Activated gamma-delta T cell treated with Interleukin-2 at 50 U/mL for 16 hours (primary cell): ENCODE data around the gene PACSIN3.
"Not testable (repeated sequence)": the region's sequence is repeated elsewhere in the genome, so short reads cannot be mapped to it uniquely, and the experiment has no call there.

Source experiments
- DNase-seq: peaks from one replicate; pipeline ENCODE4 v3.0.0-alpha.2; 2020

The PACSIN3 gene

GRCh38 chr11:47186076-47186699 is at the start of gene PACSIN3:
Gene PACSIN3, minus strand, starts transcription at chr11:47186434. Its CDS starts 3,707 bp downstream, at chr11:47182727.
- DNase-seq, result peak; percentile 24

DNA sequence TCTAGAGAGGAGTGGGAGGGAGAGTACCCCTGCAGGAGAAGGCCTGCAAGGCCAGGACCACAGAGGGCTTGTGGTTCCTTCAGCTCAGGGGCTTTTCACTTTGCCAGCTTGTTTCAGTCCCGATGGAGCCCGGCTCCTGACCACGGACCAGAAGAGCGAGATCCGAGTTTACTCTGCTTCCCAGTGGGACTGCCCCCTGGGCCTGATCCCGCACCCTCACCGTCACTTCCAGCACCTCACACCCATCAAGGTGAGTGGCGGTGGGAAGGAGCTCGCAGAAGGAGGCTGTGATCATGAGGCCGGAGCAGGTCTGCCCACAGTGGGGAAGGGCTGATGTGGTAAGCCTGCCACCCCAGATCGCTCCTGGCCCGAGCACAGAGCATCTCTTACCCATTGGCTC is 48.9 kb upstream of the PACSIN3 start:
- DNase-seq, result no peak

- DNase-seq, result peak; percentile 49
Measured at GRCh38 chr11:47234669-47235100, 48.5 kb upstream of the PACSIN3 start.

DNA sequence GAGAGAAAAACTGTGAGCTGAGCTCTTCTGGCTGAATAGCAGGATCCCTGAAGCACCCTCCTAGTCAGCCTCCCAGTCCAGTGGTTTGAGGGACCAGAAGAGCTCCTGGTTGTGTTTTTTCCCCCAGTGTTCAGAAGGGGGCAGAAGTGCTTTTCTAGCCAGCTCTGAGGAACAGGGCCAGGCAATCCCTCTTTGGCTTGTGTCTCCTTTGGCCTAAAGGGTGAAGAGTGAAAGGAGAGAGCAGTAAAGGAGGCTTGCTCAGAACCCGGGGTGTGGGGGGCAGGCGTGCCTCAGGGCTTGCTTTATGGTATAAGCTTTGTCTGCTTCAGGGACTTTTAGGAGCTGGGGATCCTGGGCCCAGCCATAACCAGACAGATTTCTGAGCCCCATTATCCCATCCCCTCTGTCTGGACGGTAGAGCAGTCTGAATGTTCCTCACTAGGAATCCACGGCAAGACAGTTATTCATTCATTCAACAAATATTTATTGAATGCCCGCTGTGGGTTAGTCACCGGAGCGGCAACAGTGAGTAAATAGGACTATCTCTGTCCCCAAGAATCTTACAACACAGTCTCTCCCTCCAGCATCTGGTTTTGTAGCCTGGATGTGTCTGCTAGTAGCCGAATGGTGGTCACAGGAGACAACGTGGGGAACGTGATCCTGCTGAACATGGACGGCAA is 47.9 kb upstream of the PACSIN3 start:
- no peak for DNase-seq

- DNase-seq, result no peak
Measured at GRCh38 chr11:47233051-47233450, 46.8 kb upstream of the PACSIN3 start.

DNA sequence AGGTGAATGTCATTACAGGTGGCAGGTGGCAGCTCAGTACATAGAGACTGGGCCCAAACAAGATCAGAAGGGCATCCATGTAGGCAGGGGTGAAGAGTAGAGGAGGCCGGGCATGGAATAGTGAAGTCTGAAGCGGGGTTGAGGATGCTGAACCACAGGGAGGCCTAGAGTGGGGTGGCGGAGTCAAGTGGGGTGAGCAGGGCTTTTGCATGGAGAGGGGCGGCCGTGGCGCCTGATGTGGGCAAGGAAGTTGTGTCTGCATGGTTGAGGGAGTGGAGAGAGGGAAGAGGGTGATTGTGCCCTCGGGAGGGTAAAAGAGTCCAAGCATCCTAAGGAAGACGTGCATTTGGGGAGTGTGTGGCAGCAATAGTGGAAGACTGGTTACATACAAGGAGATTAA is 42.9 kb upstream of the PACSIN3 start:
- DNase-seq, result no peak

DNA sequence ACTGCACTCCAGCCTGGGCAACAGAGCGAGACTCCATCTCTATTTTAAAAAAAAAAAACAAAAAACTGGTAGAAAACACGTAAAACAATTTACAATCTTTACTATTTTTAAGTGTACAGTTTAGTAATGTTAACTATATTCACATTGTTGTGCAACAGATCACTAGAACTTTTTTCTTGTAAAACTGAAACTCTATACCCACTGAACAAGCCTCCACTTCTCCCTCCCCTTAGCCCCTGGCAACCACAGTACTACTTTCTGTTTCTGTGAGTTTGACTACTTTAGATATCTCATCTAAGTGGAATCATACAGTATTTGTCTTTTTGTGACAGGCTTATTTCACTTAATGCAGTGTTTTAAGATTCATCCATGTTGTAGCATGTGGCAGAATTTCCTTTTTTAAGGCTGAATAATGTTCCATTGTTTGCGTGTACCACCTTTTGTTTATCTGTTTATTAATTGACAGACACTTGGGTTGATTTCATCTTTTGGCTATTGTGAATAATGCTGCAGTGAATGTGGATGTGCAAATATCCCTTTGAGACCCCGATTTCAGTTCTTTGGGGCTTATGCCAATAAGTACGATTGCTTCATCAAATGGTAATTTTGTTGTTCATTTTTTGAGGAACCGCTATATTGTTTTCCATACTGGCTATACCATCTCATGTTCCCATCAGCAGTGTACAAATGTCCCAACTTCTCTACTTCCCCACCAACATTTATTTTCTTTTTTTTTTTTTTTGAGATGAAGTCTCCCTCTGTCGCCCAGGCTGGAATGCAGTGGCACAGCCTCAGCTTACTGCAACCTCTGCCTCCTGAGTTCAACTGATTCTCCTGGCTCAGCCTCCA is 39.5 kb upstream of the PACSIN3 start:
- DNase-seq, result no peak

DNA sequence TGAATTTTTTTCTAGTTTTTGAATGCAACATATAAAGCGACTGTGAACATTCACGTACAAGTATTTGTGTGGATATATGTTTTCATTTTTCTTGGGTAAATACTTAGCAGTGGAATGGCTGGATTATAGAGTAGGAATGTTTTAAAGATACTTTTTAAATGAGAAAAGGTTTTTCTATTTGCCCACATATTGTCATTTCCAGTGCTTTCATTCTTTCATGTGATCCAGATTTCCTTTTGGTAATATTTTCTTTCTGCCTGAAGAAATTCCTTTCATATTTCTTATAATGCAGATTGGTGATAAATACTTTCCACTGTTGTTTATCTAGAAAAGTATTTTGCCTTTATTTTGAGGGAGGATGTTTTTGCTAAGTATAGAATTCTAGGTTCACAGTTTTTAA is 36.5 kb upstream of the PACSIN3 start:
- DNase-seq, result no peak

DNA sequence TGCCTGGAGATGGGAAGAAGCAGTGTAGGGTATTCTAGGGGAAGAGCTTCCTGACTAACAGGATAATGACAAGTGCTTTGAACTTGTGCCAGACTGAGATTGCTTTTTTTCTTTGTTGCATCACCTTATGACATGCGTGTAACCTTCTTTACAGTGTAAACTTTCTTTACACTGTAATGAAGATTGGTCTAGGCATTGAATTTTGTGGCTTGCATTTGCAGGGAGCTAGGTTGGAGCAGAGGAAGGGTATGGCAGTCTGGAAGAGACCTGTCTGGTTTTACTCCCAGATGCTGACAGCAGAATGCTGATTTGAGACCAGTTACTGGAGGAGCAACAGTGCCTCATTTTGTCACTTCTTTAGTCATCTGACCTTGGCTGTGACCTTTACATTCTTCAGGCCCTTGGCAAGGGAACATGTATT is 34.2 kb upstream of the PACSIN3 start:
- no peak for DNase-seq

- DNase-seq, result peak; percentile 45
Measured at GRCh38 chr11:47216121-47216798, 30.0 kb upstream of the PACSIN3 start.

DNA sequence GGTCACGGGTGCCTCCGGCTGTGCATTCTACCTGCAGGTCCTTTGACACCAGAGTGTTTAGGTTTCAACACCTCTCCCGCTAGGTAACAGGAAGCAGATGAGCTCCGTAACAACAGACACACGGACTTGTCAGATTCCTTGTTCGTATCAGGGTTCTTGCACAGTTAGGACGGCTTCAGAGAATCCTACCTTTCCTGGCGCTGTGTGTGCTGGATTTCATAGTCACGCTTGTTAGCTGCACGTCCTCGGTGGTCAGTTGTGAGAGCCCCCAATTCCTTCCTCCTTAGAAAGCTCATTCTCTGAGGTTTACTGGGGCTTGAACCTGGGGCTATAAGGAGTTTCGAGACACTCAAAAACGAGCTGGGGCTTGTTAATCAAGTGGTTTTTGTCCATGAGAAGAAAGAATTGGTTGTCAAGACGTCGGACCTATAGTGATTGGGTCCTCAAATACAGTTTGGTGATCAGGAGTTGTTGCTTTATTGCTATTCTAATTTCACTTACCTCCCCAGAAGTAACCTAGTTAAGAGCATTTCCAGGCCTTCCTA is 29.2 kb upstream of the PACSIN3 start:
- DNase-seq, result no peak

- peak; percentile 75 for DNase-seq
Measured at GRCh38 chr11:47213950-47214565, 27.8 kb upstream of the PACSIN3 start.

DNA sequence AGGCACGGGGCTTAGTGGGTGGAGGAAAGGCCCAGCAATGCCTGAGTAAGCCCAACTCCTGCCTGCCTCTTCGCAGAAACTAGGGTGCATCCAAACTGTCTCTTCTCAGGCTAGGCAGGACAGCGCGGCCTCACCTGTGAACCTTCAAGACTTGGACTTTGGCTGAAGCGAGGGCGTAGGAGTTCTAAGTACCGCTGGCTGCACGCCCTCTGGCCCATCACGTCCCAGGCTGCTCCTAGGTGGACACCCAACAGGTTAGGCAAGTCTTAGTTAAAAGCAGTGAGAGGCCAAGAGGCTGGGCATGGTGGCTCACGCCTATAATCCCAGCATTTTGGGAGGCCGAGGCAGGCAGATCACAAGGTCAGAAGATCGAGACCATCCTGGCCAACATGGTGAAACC is 26.7 kb upstream of the PACSIN3 start:
- no peak for DNase-seq

- no peak for DNase-seq
Measured at GRCh38 chr11:47208628-47209027, 22.4 kb upstream of the PACSIN3 start.

GRCh38 chr11:47208008-47208552 is 21.8 kb upstream of the PACSIN3 start:
- not testable (repeated sequence) for DNase-seq

DNA sequence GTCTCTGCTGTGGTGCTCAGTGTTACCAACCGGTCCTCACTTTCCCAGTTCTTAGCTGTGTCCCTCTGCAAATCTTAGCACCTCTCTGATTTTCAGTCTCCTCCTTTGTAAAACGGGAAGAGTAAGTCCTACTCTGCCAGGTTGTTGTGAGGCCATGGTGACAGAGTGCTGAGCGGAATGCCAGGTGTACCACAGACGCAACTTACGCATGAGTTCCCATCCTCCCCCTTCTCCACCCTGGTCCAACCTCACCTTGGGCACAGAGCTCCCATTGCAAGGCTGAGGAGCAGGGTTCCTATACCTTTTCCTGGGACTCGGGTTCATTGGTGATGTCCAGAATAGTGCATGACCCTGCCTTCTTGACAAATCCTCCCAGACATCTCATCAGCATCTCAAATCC is 21.2 kb upstream of the PACSIN3 start:
- no peak for DNase-seq

DNA sequence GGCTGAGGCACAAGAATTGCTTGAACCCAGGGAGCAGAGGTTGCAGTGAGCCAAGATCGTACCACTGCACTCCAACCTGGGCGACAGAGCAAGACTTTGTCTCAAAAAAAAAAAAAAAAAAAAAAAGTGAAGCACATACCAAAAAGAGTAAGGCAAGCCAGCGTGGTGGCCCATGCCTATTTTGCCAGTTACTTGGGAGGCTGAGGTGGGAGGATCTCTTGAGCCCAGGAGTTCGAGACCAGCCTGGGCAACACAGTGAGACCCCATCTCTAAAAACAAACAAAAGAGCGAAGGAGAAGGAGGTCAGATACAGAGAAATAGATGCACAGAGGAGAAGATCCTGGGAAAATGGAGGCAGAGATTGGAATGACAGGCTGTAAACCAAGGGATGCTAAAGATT is 20.3 kb upstream of the PACSIN3 start:
- not testable (repeated sequence) for DNase-seq

DNA sequence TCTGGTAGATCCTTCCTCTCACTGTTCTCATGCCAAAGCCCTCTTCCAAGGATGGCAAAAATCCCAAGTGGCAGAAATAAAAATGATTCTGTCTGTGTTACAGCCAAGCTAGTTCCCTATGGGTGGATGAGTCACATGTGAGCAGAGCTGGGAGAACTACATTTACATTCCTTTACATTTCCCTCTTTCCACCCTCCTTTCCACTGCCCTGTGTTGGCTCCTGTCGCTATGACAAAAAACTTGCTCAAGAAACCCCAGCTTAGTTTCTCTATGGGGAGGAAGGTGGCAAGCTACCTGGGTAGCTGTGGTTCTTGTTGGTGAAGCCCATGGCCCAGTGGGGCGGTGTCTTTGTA is 18.4 kb upstream of the PACSIN3 start:
- DNase-seq, result no peak

DNA sequence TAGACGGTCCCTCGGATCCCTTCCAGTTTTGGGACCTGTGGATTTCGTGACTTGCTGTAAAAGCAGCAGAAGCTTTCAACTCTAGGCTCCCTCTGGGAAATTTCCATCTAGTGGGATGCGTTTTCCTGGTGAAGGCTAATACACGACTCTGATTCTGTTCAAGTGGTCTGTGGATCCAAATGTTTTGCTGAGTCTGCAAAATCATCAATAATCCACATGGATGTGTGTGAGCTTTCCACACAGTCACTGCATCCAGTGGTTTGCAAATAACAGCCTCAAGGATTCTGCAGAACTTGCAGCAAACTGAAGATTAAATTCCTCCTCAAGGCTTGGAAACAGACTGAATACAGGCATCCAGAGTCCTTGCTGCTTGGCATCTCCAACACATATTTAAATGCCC is 16.3 kb upstream of the PACSIN3 start:
- DNase-seq, result no peak

DNA sequence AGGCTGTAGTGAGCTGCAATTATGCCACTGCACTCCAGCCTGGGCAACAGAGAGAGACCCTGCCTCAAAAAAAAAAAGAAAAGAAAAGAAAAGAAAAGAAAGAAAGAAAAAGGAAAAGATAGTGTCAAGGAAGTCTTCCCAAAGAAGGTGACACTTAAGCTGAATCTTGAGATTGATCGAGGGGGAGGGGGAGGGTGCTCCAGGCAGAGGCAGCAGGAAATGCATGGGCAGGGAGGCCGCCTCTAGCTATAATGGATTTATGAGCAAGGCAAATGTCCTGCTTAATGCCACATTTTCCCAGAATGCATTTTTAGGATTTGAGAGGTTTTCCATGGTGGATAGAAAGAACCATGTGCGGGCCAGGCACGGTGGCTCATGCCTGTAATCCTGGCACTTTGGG is 14.8 kb upstream of the PACSIN3 start:
- DNase-seq, result no peak

GRCh38 chr11:47198161-47198560 is 11.9 kb upstream of the PACSIN3 start:
- not testable (repeated sequence) for DNase-seq

GRCh38 chr11:47192111-47192510 is 5.9 kb upstream of the PACSIN3 start:
- no peak for DNase-seq
